Activated CD4-positive, alpha-beta T cell treated with anti-CD3 and anti-CD28 coated beads, Interleukin-2, amount 10 ng/mL, durations not matched to agents 7 days and 5 days (primary cell): ENCODE data around the gene SOHLH1. TPM values are rescaled to one million over a fixed set of nuclear protein-coding genes. Genes with fewer than 3 reads are reported as not detected.

ENCODE experiments used
- CTCF ChIA-PET: fragments of 350-600 bp; sonication (Branson Sonifier 250); formaldehyde crosslinking; loops from one replicate; lab custom pipeline; 2021; ENCODE audit warnings: antibody characterized with exemption; lab: Charles Lee
- POLR2A ChIA-PET: fragments of 350-600 bp; sonication (Branson Sonifier 250); formaldehyde crosslinking; loops from one replicate; lab custom pipeline; 2021; ENCODE audit warnings: antibody characterized with exemption; lab: Charles Lee
- DNase-seq: peaks from one replicate; pipeline ENCODE4 v3.0.0-alpha.2; 2020
- H3K27ac Mint-ChIP-seq: one replicate; pipeline ENCODE4 v1.8.0; 2021; ENCODE audit warnings: mild to moderate bottlenecking, moderate library complexity, mixed read lengths
- H3K27me3 Mint-ChIP-seq: one replicate; pipeline ENCODE4 v1.8.0; 2021; ENCODE audit warnings: mixed read lengths
- H3K36me3 Mint-ChIP-seq: one replicate; pipeline ENCODE4 v1.8.0; 2021; ENCODE audit warnings: low read depth, mixed read lengths
- H3K4me1 Mint-ChIP-seq: one replicate; pipeline ENCODE4 v1.8.0; 2021; ENCODE audit warnings: mixed read lengths
- H3K4me3 Mint-ChIP-seq: one replicate; pipeline ENCODE4 v1.8.0; 2021; ENCODE audit warnings: mild to moderate bottlenecking, moderate library complexity, mixed read lengths
- H3K9me3 Mint-ChIP-seq: one replicate; pipeline ENCODE4 v1.8.0; 2021; ENCODE audit warnings: mixed read lengths
- total RNA-seq, 2 experiments: library from RNA; stranded (reverse); gene quantifications; one replicate each; pipeline ENCODE4 v1.2.3, GENCODE V29; 2021

SOHLH1 gene
- total RNA-seq, 2 experiments from 2014 or later = not detected

- Mint-ChIP-seq H3K4me3 (no peak overlapping the region), H3K27ac (no peak overlapping the region), H3K27me3 (no peaks in the 10 kb centered on the region), H3K4me1 (no peaks in the 10 kb centered on the region), H3K36me3 (no peaks in the 10 kb centered on the region), H3K9me3 (no peaks in the 10 kb centered on the region)
- CTCF ChIA-PET = no interaction called here
- POLR2A ChIA-PET = no interaction called here
- no peak for DNase-seq
Measured at GRCh38 chr9:135664266-135664665, 35.0 kb downstream of the SOHLH1 start.

DNA sequence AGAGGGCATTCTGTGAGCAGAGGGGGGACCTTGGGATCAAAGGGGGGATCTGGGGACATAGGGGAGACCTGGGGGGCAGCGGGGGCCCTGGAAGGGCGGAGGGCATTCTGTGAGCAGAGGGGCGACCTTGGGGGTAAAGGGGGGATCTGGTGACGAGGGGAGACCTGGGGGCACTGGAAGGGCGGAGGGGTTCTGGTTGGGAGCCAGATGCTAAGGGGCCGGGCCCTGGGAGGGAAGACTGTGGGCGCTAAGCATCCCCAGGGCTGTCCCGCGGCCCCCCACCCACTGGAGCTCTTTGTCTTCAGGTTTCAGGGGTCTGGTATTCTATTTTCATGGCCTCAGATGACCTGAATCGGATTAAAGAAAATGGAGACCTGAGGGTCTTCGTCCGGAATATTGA lies 35.4 kb downstream of the SOHLH1 start:
- Mint-ChIP-seq H3K36me3 (no peaks in the 10 kb centered on the region), H3K4me3 (no peak overlapping the region), H3K27me3 (no peaks in the 10 kb centered on the region), H3K27ac (peak overlapping the region; percentile 46), H3K9me3 (no peaks in the 10 kb centered on the region), H3K4me1 (no peaks in the 10 kb centered on the region)
- no peak for DNase-seq
- ChIA-PET POLR2A (no interaction called here), CTCF (no interaction called here)

GRCh38 chr9:135663451-135663770 lies 35.9 kb downstream of the SOHLH1 start:
- POLR2A ChIA-PET = no interaction called here
- no peak for DNase-seq
- Mint-ChIP-seq H3K9me3 (no peaks in the 10 kb centered on the region), H3K27ac (no peak overlapping the region), H3K4me1 (no peaks in the 10 kb centered on the region), H3K4me3 (no peak overlapping the region), H3K27me3 (no peaks in the 10 kb centered on the region), H3K36me3 (no peaks in the 10 kb centered on the region)
- CTCF ChIA-PET = no interaction called here

GRCh38 chr9:135662758-135663450 lies 36.4 kb downstream of the SOHLH1 start, which contains the start of gene LCN9:
LCN9 (plus strand) TSS chr9:135663309; CDS start chr9:135663322, 13 bp downstream.
- no peaks in the 10 kb centered on the region for H3K9me3 Mint-ChIP-seq
- no peaks in the 10 kb centered on the region for H3K36me3 Mint-ChIP-seq
- no peak within 1 kb of the TSS for H3K4me3 Mint-ChIP-seq
- no peaks in the 10 kb centered on the region for H3K27me3 Mint-ChIP-seq
- CTCF ChIA-PET = no interaction called here
- H3K27ac Mint-ChIP-seq = peak within 1 kb of the TSS; percentile 46
- POLR2A ChIA-PET = interaction anchor here (0.7 kb wide), 1 partner anchor 80 kb away, joined by 3 read pairs; no protein-coding TSS in a partner anchor
- no peak for DNase-seq
- H3K4me1 Mint-ChIP-seq = no peaks in the 10 kb centered on the region

GRCh38 chr9:135661816-135662560 lies 37.3 kb downstream of the SOHLH1 start:
- no peak for DNase-seq
- H3K4me3 Mint-ChIP-seq = no peak overlapping the region
- ChIA-PET POLR2A (interaction anchor here (0.7 kb wide), 1 partner anchor 81 kb away, joined by 3 read pairs; no protein-coding TSS in a partner anchor), CTCF (no interaction called here)
- no peaks in the 10 kb centered on the region for H3K27me3 Mint-ChIP-seq
- no peaks in the 10 kb centered on the region for H3K36me3 Mint-ChIP-seq
- no peaks in the 10 kb centered on the region for H3K4me1 Mint-ChIP-seq
- no peaks in the 10 kb centered on the region for H3K9me3 Mint-ChIP-seq
- no peak overlapping the region for H3K27ac Mint-ChIP-seq

DNA sequence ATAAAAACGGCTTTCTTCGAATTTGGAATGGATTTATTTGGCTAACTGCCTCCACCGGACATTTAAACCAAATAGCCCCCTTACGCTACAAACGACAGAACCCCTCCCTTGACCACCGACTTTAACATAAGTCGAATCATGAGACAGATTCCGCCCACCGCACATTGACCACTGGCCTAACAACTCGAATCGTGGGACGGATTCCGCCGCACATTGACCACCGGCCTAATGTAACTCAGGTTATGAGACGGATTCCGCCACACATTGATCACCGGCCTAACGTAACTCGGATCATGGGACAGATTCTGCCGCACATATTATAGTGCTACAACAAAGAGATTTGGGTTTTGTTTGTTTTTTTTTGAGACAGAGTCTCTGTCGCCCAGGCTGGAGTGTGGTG lies 38.9 kb downstream of the SOHLH1 start:
- no peak overlapping the region for H3K27ac Mint-ChIP-seq
- no peaks in the 10 kb centered on the region for H3K27me3 Mint-ChIP-seq
- CTCF ChIA-PET = no interaction called here
- no peaks in the 10 kb centered on the region for H3K9me3 Mint-ChIP-seq
- H3K36me3 Mint-ChIP-seq = no peaks in the 10 kb centered on the region
- no peak for DNase-seq
- H3K4me1 Mint-ChIP-seq = no peaks in the 10 kb centered on the region
- H3K4me3 Mint-ChIP-seq = no peak overlapping the region
- POLR2A ChIA-PET = no interaction called here

GRCh38 chr9:135659252-135659651 lies 40.0 kb downstream of the SOHLH1 start:
- CTCF ChIA-PET = no interaction called here
- Mint-ChIP-seq H3K36me3 (no peaks in the 10 kb centered on the region), H3K27me3 (no peaks in the 10 kb centered on the region), H3K27ac (no peak overlapping the region), H3K4me1 (no peaks in the 10 kb centered on the region), H3K4me3 (no peak overlapping the region), H3K9me3 (no peaks in the 10 kb centered on the region)
- DNase-seq = no peak
- POLR2A ChIA-PET = no interaction called here

DNA sequence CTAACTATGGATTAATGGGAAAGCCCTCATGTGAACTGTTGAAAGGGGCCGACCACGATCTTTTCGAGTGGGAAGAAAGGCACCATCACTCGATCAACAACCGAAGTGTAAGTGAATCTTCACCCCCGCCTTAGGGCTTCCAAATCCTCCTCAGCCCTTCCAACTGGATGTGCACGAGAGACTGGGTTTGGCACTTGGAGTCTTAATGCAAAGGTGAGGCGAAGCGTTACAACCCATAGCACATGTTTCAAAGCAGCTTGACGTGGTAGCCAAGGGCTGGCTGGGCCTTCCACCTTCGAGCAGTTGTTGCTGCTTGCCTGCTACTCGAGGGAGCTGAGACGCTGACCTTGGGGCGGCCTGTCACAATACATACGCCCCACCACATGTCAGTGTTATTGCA lies 41.9 kb downstream of the SOHLH1 start:
- Mint-ChIP-seq H3K4me1 (no peaks in the 10 kb centered on the region), H3K27ac (no peak overlapping the region), H3K36me3 (no peaks in the 10 kb centered on the region), H3K4me3 (no peak overlapping the region), H3K27me3 (no peaks in the 10 kb centered on the region), H3K9me3 (no peaks in the 10 kb centered on the region)
- no peak for DNase-seq
- POLR2A ChIA-PET = no interaction called here
- CTCF ChIA-PET = no interaction called here

- ChIA-PET POLR2A (no interaction called here), CTCF (no interaction called here)
- peaks cover 3% of the 10 kb centered on the region for H3K9me3 Mint-ChIP-seq
- H3K27me3 Mint-ChIP-seq = no peaks in the 10 kb centered on the region
- no peaks in the 10 kb centered on the region for H3K4me1 Mint-ChIP-seq
- no peak overlapping the region for H3K4me3 Mint-ChIP-seq
- no peak overlapping the region for H3K27ac Mint-ChIP-seq
- H3K36me3 Mint-ChIP-seq = no peaks in the 10 kb centered on the region
- DNase-seq = no peak
Measured at GRCh38 chr9:135655317-135655716, 44.0 kb downstream of the SOHLH1 start.

- H3K4me1 Mint-ChIP-seq = no peaks in the 10 kb centered on the region
- H3K27me3 Mint-ChIP-seq = no peaks in the 10 kb centered on the region
Measured at GRCh38 chr9:135650408-135650807, 48.9 kb downstream of the SOHLH1 start.

DNA sequence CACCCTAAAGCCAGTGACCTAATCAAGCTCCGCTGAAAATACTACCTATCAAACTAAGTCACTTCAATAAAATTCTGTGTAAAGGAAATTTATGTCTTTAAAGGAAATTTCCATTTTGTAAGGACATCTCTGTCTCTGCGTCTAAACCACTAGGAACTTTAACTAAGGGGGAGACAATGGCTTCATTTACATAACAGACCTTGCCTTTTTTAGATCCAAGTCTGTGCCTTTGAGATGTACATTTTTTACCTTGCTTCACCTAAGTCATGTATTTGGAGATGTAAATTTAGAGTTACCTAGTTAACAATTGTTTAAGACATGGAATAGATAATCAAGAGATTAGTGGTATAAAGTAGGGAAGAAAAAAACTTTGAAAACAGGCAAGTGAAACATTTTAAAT lies 49.8 kb downstream of the SOHLH1 start:
- Mint-ChIP-seq H3K4me3 (no peak overlapping the region), H3K4me1 (no peaks in the 10 kb centered on the region), H3K27me3 (peaks cover 3% of the 10 kb centered on the region), H3K36me3 (no peaks in the 10 kb centered on the region), H3K9me3 (peaks cover 45% of the 10 kb centered on the region), H3K27ac (no peak overlapping the region)
- DNase-seq = no peak
- ChIA-PET POLR2A (no interaction called here), CTCF (no interaction called here)

More at GRCh38 chr9:135650408-135650807, 48.9 kb downstream of the SOHLH1 start:
- CTCF ChIA-PET = no interaction called here
- DNase-seq = no peak
- Mint-ChIP-seq H3K36me3 (no peaks in the 10 kb centered on the region), H3K9me3 (peaks cover 36% of the 10 kb centered on the region), H3K4me3 (no peak overlapping the region), H3K27ac (no peak overlapping the region)
- POLR2A ChIA-PET = no interaction called here

DNA sequence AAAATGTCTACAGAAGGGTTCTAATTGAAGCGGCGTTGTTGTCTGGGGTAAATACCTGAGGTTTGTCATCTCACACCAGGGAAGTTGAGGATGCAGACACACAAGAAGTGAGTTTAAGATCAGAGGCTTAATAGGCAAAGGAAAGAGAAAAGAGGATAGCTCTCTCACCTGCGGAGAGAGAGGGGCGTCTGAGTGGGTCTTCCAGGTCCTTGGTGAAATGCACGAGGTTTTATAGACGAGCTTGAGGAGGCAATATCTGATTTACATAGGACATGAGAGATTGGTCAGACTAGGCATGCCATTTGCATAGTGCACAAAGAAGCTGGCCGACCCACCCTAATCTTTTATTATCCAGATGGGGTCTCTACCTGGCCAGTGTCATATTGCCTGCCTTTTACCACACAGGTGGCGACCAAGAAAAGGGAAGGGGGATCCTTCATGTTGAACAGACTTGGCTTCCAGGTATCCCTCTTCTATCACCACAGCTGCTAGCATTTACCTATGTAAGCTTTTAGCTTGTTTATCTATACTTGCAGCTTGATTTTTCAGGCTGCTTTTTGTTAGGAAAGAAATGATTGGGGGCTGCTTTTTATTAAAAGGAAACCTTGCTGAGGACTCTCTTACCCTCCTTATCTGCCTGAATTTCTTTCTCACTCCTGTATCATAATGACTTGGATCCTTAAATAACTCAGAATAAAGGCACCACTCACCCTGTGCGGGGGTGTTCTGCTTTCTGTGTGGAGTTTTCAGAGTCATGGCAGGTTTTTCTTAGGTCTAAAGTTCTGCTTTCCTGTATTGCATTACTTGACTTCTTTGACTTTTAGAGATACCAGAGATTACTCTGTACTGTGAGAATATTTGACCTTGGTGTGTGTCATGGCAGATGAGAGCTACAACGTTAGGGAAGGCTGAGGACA lies 50.5 kb downstream of the SOHLH1 start:
- DNase-seq = no peak

DNA sequence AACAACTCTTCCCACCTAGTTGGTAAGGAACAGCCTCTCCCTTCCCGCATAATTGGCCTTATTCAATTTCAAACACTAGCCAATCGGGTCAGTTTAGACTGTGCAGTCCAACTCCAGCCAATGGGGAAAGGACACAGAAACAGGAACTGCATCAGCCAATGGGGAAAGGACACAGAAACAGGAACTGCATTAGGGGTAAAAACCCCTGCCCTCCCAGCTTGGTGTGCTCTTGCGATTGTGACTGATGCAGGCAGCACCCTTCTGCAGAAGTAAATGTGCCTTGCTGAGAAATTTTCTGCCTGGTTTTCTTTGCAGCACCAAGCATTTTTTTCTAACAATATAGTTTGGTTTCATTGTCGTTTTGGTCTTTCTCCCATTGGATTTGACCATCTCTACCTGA lies 51.4 kb downstream of the SOHLH1 start:
- POLR2A ChIA-PET = no interaction called here
- H3K36me3 Mint-ChIP-seq = no peaks in the 10 kb centered on the region
- no peak for DNase-seq
- H3K27ac Mint-ChIP-seq = no peak overlapping the region
- H3K27me3 Mint-ChIP-seq = peaks cover 3% of the 10 kb centered on the region
- no peak overlapping the region for H3K4me3 Mint-ChIP-seq
- CTCF ChIA-PET = no interaction called here
- H3K4me1 Mint-ChIP-seq = no peaks in the 10 kb centered on the region
- H3K9me3 Mint-ChIP-seq = peaks cover 53% of the 10 kb centered on the region

More for the DNA sequence above, 50.5 kb downstream of the SOHLH1 start:
- Mint-ChIP-seq H3K9me3 (peaks cover 50% of the 10 kb centered on the region), H3K36me3 (no peaks in the 10 kb centered on the region), H3K4me1 (no peaks in the 10 kb centered on the region), H3K27me3 (peaks cover 3% of the 10 kb centered on the region), H3K27ac (no peak overlapping the region), H3K4me3 (no peak overlapping the region)
- ChIA-PET CTCF (no interaction called here), POLR2A (no interaction called here)
